K562 (cell line): Measurements from ENCODE around the gene RGMB. TPM values are rescaled to one million over a fixed set of nuclear protein-coding genes. Genes with fewer than 3 reads are reported as not detected.

Experiments used
- ATAC-seq: fragments of 200-7000 bp; cut with Tn5 transposase; 3 replicates; pipeline ENCODE4 v1.9.1; 2020; ENCODE audit warnings: moderate library complexity
- BruUV-seq: library from RNA; stranded (reverse); fragments of 400-500 nt; replicated peaks from 2 replicates; lab custom pipeline; 2021; lab: Mats Ljungman, UMichigan
- CTCF ChIA-PET: fragments of 300-600 bp; formaldehyde crosslinking; extraction: SDS; loops from one replicate; lab custom pipeline; 2021; ENCODE audit warnings: low intra/inter-chr PET ratio; lab: Yijun Ruan, JAX
- POLR2A ChIA-PET: fragments of 300-600, 350-650 bp; sonication (Branson Sonifier 250); formaldehyde crosslinking; extraction: SDS; loops from one replicate; lab custom pipeline; 2021; ENCODE audit warnings: antibody characterized with exemption, inconsistent platforms; lab: Yijun Ruan, JAX
- DNase-seq, 4 experiments: peaks; one replicate each; pipeline versions ENCODE4 v3.0.0 to v3.0.0-alpha.2; 2011 to 2018; ENCODE audit warnings: low spot score in 3 of 4, mixed read lengths in 3 of 4; ENCODE audit errors: extremely low read depth in 1 of 4
- FAIRE-seq: peaks from 2 replicates; lab custom pipeline; 2011; peaks lifted over from hg19 to GRCh38; lab: Jason Lieb, UNC
- H2AFZ ChIP-seq: 2 replicates; pipeline ENCODE4 v1.6.0; 2011; ENCODE audit warnings: low read depth, low read length, control low read depth, inconsistent platforms
- H3K27ac ChIP-seq: fragments of 200-600 bp; 3 replicates; pipeline ENCODE4 v1.8.0; 2011; ENCODE audit warnings: low read depth, mild to moderate bottlenecking, control low read depth, inconsistent platforms, low read length, moderate library complexity, mixed read lengths; ENCODE audit errors: extremely low read depth
- H3K27me3 ChIP-seq, 2 experiments: fragments of 300-600 bp in 1 of 2; 2 replicates in 1 of 2; 3 replicates in 1 of 2; pipeline versions ENCODE4 v1.6.0 to v1.8.0; 2011; ENCODE audit warnings: inconsistent platforms in 2 of 2, low read length in 2 of 2, mild to moderate bottlenecking in 1 of 2, mixed read lengths in 1 of 2, moderate library complexity in 1 of 2; ENCODE audit not compliant: control insufficient read depth in 2 of 2, insufficient read depth in 2 of 2
- H3K36me3 ChIP-seq: fragments of 300-600 bp; 3 replicates; pipeline ENCODE4 v1.8.0; 2011; ENCODE audit warnings: mild to moderate bottlenecking, low read length, inconsistent platforms; ENCODE audit not compliant: control insufficient read depth, insufficient read depth
- H3K4me1 ChIP-seq, 2 experiments: fragments of 200-600 bp in 1 of 2; replicated peaks in 1 of 2; 2 replicates in 1 of 2; 3 replicates in 1 of 2; pipeline versions ENCODE4 v1.5.1 to v1.8.0; 2011; ENCODE audit warnings: inconsistent platforms in 2 of 2, low read length in 2 of 2, mild to moderate bottlenecking in 1 of 2, mixed read lengths in 1 of 2, moderate library complexity in 1 of 2; ENCODE audit not compliant: control insufficient read depth in 2 of 2, insufficient read depth in 2 of 2
- H3K4me2 ChIP-seq: 2 replicates; pipeline ENCODE4 v1.6.1; 2011; ENCODE audit warnings: low read length, control low read depth, inconsistent platforms, mixed read lengths; ENCODE audit not compliant: insufficient read depth
- H3K4me3 ChIP-seq: fragments of 200-600 bp; sonication (generic), shearing (Covaris generic); 2 replicates; pipeline ENCODE4 v1.5.1; 2016; ENCODE audit warnings: control low read depth, inconsistent platforms
- H3K79me2 ChIP-seq: fragments of 200-600 bp; 3 replicates; pipeline ENCODE4 v1.8.0; 2011; ENCODE audit warnings: low read length, inconsistent platforms; ENCODE audit not compliant: control insufficient read depth, insufficient read depth
- H3K9ac ChIP-seq, 2 experiments: 2 replicates each; pipeline versions ENCODE4 v1.6.0 to v1.6.1; 2011; ENCODE audit warnings: low read depth in 2 of 2, low read length in 2 of 2, control low read depth in 1 of 2, inconsistent platforms in 1 of 2, mild to moderate bottlenecking in 1 of 2, mixed read lengths in 1 of 2; ENCODE audit not compliant: insufficient read depth in 1 of 2
- H3K9me1 ChIP-seq: one replicate; pipeline ENCODE4 v1.6.0; 2011; ENCODE audit warnings: inconsistent platforms, mild to moderate bottlenecking, low read length, moderate library complexity; ENCODE audit not compliant: control insufficient read depth, insufficient read depth
- H3K9me3 ChIP-seq: replicated peaks from 2 replicates; pipeline ENCODE4 v1.5.1; 2011; ENCODE audit warnings: low read depth, low read length, inconsistent platforms; ENCODE audit not compliant: control insufficient read depth, insufficient read depth
- H4K20me1 ChIP-seq: replicated peaks from 2 replicates; pipeline ENCODE4 v1.6.1; 2011; ENCODE audit warnings: low read length, inconsistent platforms, mixed read lengths; ENCODE audit not compliant: control insufficient read depth, insufficient read depth
- MAFF ChIP-seq: IDR thresholded peaks from 2 replicates; pipeline ENCODE4 v1.6.1; 2012; ENCODE audit warnings: low read length, improper control_type of control experiment
- MIER1 ChIP-seq: fragments of 450-650 bp; IDR thresholded peaks from 2 replicates; pipeline ENCODE4 v1.6.1; 2016; ENCODE audit warnings: antibody characterized with exemption, mild to moderate bottlenecking, low read depth
- NFYB ChIP-seq: IDR thresholded peaks from 2 replicates; pipeline ENCODE4 v1.6.1; 2011; ENCODE audit warnings: mild to moderate bottlenecking, moderate library complexity; ENCODE audit not compliant: insufficient read length; ENCODE audit errors: extremely low read depth
- PRMT5 ChIP-seq: sonication (generic); formaldehyde crosslinking; IDR thresholded peaks from 2 replicates; pipeline ENCODE4 v1.5.0; 2020; ENCODE audit warnings: missing genetic modification reagents
- ZNF707 ChIP-seq: fragments of 250-450 bp; sonication (Bioruptor Pico); conservative IDR thresholded peaks from 2 replicates; pipeline ENCODE4 v1.8.0; 2022; ENCODE audit warnings: inconsistent platforms, mild to moderate bottlenecking, moderate library complexity
- WGBS: fragments of 100-300 bp; shearing (Covaris generic); methylation state at CpG from one replicate; pipeline ENCODE4 v1.1.6; 2016; ENCODE audit warnings: low coverage, mixed read lengths; ENCODE audit not compliant: insufficient coverage; ENCODE audit errors: missing lambda C conversion rate; 5-methylcytosine and 5-hydroxymethylcytosine counted together
- in situ Hi-C: fragments of 300-500 bp; cut with MboI; formaldehyde crosslinking; loops from 4 replicates; pipeline ENCODE4 v1.15.0; 2018; ENCODE audit warnings: inconsistent platforms, mixed read lengths
- intact Hi-C: fragments of 100-400 bp; cut with micrococcal nuclease; formaldehyde crosslinking; loops from 2 replicates; pipeline ENCODE4 v1.14.2; 2022
- polyA plus RNA-seq, 8 experiments: library from polyadenylated mRNA; depleted of rRNA in 4 of 8; stranded (reverse) in 5 of 8; unstranded in 3 of 8; fragments of >200 nt; fragmentation: Nextera tagmentation in 2 of 8; fragmentation: Illumina TruSeq in 1 of 8; extraction: Ambion mirVana in 2 of 8; extraction: Trizol in 1 of 8; gene quantifications; 2 replicates each; pipeline versions ENCODE4 v1.2.1 to v1.2.3, GENCODE V29; 2011 to 2014; ENCODE audit warnings: inconsistent platforms in 1 of 8, missing spikeins in 1 of 8
- total RNA-seq, 7 experiments: library from RNA; depleted of rRNA in 6 of 7; stranded (reverse); fragments of >200 nt in 6 of 7; fragmentation: Illumina TruSeq in 2 of 7; extraction: Trizol in 2 of 7; gene quantifications; 2 replicates each; pipeline versions ENCODE4 v1.2.1 to v1.2.3, GENCODE V29; 2011 to 2021; ENCODE audit warnings: low replicate concordance in 1 of 7
- TF ChIP-seq, protein P1 (sequence below): fragments of 450-650 bp; IDR thresholded peaks from 2 replicates; pipeline ENCODE4 v1.6.1; 2018; ENCODE audit not compliant: partially characterized antibody

RGMB gene
- total and polyA plus RNA-seq, 9 of the 15 experiments (the other 6 are each of a cell fraction or from before 2014, with no cell fraction given) = 0.03 to 0.38 TPM; not detected in 7

GRCh38 chr5:98805070-98805469 is 31.6 kb downstream of the RGMB start:
- no TSS peak for BruUV-seq
- ATAC-seq = no peak
- 0% methylated on average over 1 of the region's 1 CpG for WGBS
- ChIA-PET CTCF (no interaction called here), POLR2A (no interaction called here)
- TF ChIP-seq, protein P1, sequence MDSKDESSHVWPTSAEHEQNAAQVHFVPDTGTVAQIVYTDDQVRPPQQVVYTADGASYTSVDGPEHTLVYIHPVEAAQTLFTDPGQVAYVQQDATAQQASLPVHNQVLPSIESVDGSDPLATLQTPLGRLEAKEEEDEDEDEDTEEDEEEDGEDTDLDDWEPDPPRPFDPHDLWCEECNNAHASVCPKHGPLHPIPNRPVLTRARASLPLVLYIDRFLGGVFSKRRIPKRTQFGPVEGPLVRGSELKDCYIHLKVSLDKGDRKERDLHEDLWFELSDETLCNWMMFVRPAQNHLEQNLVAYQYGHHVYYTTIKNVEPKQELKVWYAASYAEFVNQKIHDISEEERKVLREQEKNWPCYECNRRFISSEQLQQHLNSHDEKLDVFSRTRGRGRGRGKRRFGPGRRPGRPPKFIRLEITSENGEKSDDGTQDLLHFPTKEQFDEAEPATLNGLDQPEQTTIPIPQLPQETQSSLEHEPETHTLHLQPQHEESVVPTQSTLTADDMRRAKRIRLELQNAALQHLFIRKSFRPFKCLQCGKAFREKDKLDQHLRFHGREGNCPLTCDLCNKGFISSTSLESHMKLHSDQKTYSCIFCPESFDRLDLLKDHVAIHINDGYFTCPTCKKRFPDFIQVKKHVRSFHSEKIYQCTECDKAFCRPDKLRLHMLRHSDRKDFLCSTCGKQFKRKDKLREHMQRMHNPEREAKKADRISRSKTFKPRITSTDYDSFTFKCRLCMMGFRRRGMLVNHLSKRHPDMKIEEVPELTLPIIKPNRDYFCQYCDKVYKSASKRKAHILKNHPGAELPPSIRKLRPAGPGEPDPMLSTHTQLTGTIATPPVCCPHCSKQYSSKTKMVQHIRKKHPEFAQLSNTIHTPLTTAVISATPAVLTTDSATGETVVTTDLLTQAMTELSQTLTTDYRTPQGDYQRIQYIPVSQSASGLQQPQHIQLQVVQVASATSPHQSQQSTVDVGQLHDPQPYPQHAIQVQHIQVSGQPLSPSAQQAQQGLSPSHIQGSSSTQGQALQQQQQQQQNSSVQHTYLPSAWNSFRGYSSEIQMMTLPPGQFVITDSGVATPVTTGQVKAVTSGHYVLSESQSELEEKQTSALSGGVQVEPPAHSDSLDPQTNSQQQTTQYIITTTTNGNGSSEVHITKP = no peak
- TF ChIP-seq NFYB (no peak), MAFF (no peak), ZNF707 (CRISPR knock-in tag) (peak; percentile 59; the same call in 1 of the 2 replicates), PRMT5 (CRISPR knock-in tag) (no peak), MIER1 (no peak)
- Histone ChIP-seq H3K27ac (no peak overlapping the region), H3K9me1 (no peaks in the 10 kb centered on the region), H3K4me1 (no peaks in the 10 kb centered on the region), H3K79me2 (no peaks in the 10 kb centered on the region), H3K9ac (no peak overlapping the region), H3K4me2 (no peak overlapping the region), H3K4me3 (no peak overlapping the region), H3K27me3 (no peaks in the 10 kb centered on the region), H4K20me1 (no peaks in the 10 kb centered on the region), H3K9me3 (no peaks in the 10 kb centered on the region), H3K36me3 (no peaks in the 10 kb centered on the region), H2AFZ (no peak overlapping the region)
- intact Hi-C loops (no loop called here), in situ Hi-C loops (no loop called here)
- FAIRE-seq = no peak
- DNase-seq = no peak
